Measurements from ENCODE around the gene SHROOM3.

GRCh38 chr4:76690906-76691275 is 255.9 kb downstream of the SHROOM3 start:
- TF ChIP-seq CTCF (conservative IDR thresholded peaks at IDR 0.05; ENCODE audit: low read depth in 2 of 2) (no peak), POLR2AphosphoS5 (IDR thresholded peaks at IDR 0.05; ENCODE audit: low read depth) (no peak), REST (IDR thresholded peaks at IDR 0.05; ENCODE audit: unreplicated experiment) (no peak), EZH2 (IDR thresholded peaks at IDR 0.05; ENCODE audit: low read depth, unreplicated experiment) (no peak), EZH2phosphoT487 (IDR thresholded peaks at IDR 0.05; ENCODE audit: unreplicated experiment) (no peak), CREB1 (CRISPR knock-in tag; IDR thresholded peaks at IDR 0.05; ENCODE audit: low read depth) (no peak), ZNF114 (CRISPR knock-in tag; IDR thresholded peaks at IDR 0.05) (no peak), STAT1 (IDR thresholded peaks at IDR 0.05; ENCODE audit: unreplicated experiment) (no peak), JUNB (IDR thresholded peaks at IDR 0.05; ENCODE audit: unreplicated experiment) (no peak), ETS1 (IDR thresholded peaks at IDR 0.05) (no peak), NANOG (IDR thresholded peaks at IDR 0.05; ENCODE audit: borderline replicate concordance) (no peak), ZNF331 (CRISPR knock-in tag; IDR thresholded peaks at IDR 0.05; ENCODE audit: low read depth) (no peak)

Data from GM23338 (cell line).